Fibroblast of lung (primary cell): ENCODE data around the gene SLC5A8. TPM values are rescaled to one million over a fixed set of nuclear protein-coding genes. Genes with fewer than 3 reads are reported as not detected.
A peak's percentile ranks its signal among the peaks of the same experiment; 100 is the strongest.

ENCODE experiments used
- DNase-seq, 2 donors: peaks; one replicate each; pipeline versions ENCODE4 v3.0.0 to v3.0.0-alpha.2; 2010; ENCODE audit warnings: low read depth in 2 of 2
- H2AFZ ChIP-seq: 2 replicates; pipeline ENCODE4 v1.5.1; 2012; ENCODE audit warnings: low read length, control low read depth, inconsistent platforms
- H3K27ac ChIP-seq: 2 replicates; pipeline ENCODE4 v1.5.1; 2011; ENCODE audit warnings: low read length, control low read depth; ENCODE audit not compliant: insufficient read depth
- H3K27me3 ChIP-seq: 2 replicates; pipeline ENCODE4 v1.5.1; 2011; ENCODE audit warnings: mild to moderate bottlenecking, low read length; ENCODE audit not compliant: control insufficient read depth, insufficient read depth
- H3K36me3 ChIP-seq: 2 replicates; pipeline ENCODE4 v1.5.1; 2011; ENCODE audit warnings: low read length; ENCODE audit not compliant: control insufficient read depth, insufficient read depth
- H3K4me1 ChIP-seq: 2 replicates; pipeline ENCODE4 v1.5.1; 2011; ENCODE audit warnings: low read length; ENCODE audit not compliant: control insufficient read depth, insufficient read depth; ENCODE audit errors: extremely low read depth
- H3K4me2 ChIP-seq: 2 replicates; pipeline ENCODE4 v1.5.1; 2011; ENCODE audit warnings: low read length, control low read depth; ENCODE audit not compliant: insufficient read depth; ENCODE audit errors: extremely low read depth
- H3K4me3 ChIP-seq, 4 experiments: fragments of 200-600 bp in 1 of 4; sonication (generic) in 1 of 4; replicated peaks in 1 of 4; 2 replicates each; pipeline ENCODE4 v1.5.1; 2011 to 2016; ENCODE audit warnings: low read length in 4 of 4, low read depth in 3 of 4, mild to moderate bottlenecking in 3 of 4, control low read depth in 2 of 4, inconsistent platforms in 1 of 4, mixed read lengths in 1 of 4; ENCODE audit not compliant: insufficient read depth in 1 of 4; ENCODE audit errors: control extremely low read depth in 1 of 4
- H3K79me2 ChIP-seq: 2 replicates; pipeline ENCODE4 v1.5.1; 2012; ENCODE audit warnings: mild to moderate bottlenecking, low read length, inconsistent platforms; ENCODE audit not compliant: control insufficient read depth, insufficient read depth
- H3K9ac ChIP-seq: 2 replicates; pipeline ENCODE4 v1.5.1; 2011; ENCODE audit warnings: mild to moderate bottlenecking, low read length, control low read depth; ENCODE audit not compliant: insufficient read depth
- H3K9me3 ChIP-seq: 2 replicates; pipeline ENCODE4 v1.5.1; 2012; ENCODE audit warnings: low read depth, low read length; ENCODE audit not compliant: control insufficient read depth, insufficient read depth
- H4K20me1 ChIP-seq: 2 replicates; pipeline ENCODE4 v1.5.1; 2011; ENCODE audit warnings: low read length; ENCODE audit not compliant: control insufficient read depth, insufficient read depth; ENCODE audit errors: extremely low read depth
- CTCF ChIP-seq, 2 donors: IDR thresholded peaks in 1 of 2; conservative IDR thresholded peaks in 1 of 2; 1 replicate in 1 of 2; 2 replicates in 1 of 2; pipeline ENCODE4 v1.5.1; 2011 to 2012; ENCODE audit warnings: low read length in 2 of 2, control low read depth in 1 of 2, inconsistent platforms in 1 of 2, low read depth in 1 of 2, mild to moderate bottlenecking in 1 of 2
- EZH2 ChIP-seq: IDR thresholded peaks from 2 replicates; pipeline ENCODE4 v1.5.1; 2012; ENCODE audit warnings: low read length, control low read depth, mild to moderate bottlenecking; ENCODE audit errors: missing control alignments
- polyA plus RNA-seq, 2 donors: library from polyadenylated mRNA; depleted of rRNA in 1 of 2; stranded (reverse) in 1 of 2; unstranded in 1 of 2; fragments of >200 nt; gene quantifications; 2 replicates each; pipeline ENCODE4 v1.2.1, GENCODE V29; 2011 to 2012; ENCODE audit warnings: missing spikeins in 1 of 2
- total RNA-seq: library from RNA; depleted of rRNA; stranded (reverse); fragments of >200 nt; gene quantifications from 2 replicates; pipeline ENCODE4 v1.2.1, GENCODE V29; 2014

SLC5A8 gene
- total and polyA plus RNA-seq, 2 donors (not counting 1 experiment from before 2014, with no cell fraction given), result not detected

GRCh38 chr12:101117842-101118241 is 92.2 kb downstream of the SLC5A8 start:
- H3K9me3 ChIP-seq, result no peaks in the 10 kb centered on the region
- no peaks in the 10 kb centered on the region for H3K4me1 ChIP-seq
- H3K79me2 ChIP-seq, result no peaks in the 10 kb centered on the region
- H3K27ac ChIP-seq, result no peak overlapping the region
- no peak overlapping the region for H2AFZ ChIP-seq
- H3K27me3 ChIP-seq, result no peaks in the 10 kb centered on the region
- no peaks in the 10 kb centered on the region for H3K36me3 ChIP-seq
- H3K9ac ChIP-seq, result no peak overlapping the region
- TF ChIP-seq CTCF (conservative IDR thresholded peaks at IDR 0.05 in 1 of 2, IDR thresholded peaks at IDR 0.05 in 1 of 2; ENCODE audit: low read depth in 1 of 2, low read length in 2 of 2) (peak in 1 of 2 donors; percentile 6), EZH2 (no peak)
- DNase-seq, result no peak
- no peak overlapping the region for H3K4me3 ChIP-seq
- H3K4me2 ChIP-seq, result no peak overlapping the region
- H4K20me1 ChIP-seq, result no peaks in the 10 kb centered on the region

- no peak overlapping the region for H3K4me3 ChIP-seq
- no peaks in the 10 kb centered on the region for H3K4me1 ChIP-seq
- no peak for TF ChIP-seq CTCF (conservative IDR thresholded peaks at IDR 0.05 in 1 of 2, IDR thresholded peaks at IDR 0.05 in 1 of 2; ENCODE audit: low read depth in 1 of 2, low read length in 2 of 2)
- TF ChIP-seq EZH2, result no peak
- no peaks in the 10 kb centered on the region for H3K36me3 ChIP-seq
- H2AFZ ChIP-seq, result no peak overlapping the region
- no peak overlapping the region for H3K27ac ChIP-seq
- no peaks in the 10 kb centered on the region for H3K79me2 ChIP-seq
- H3K4me2 ChIP-seq, result no peak overlapping the region
- H3K9me3 ChIP-seq, result no peaks in the 10 kb centered on the region
- DNase-seq, result no peak
- H4K20me1 ChIP-seq, result no peaks in the 10 kb centered on the region
- no peaks in the 10 kb centered on the region for H3K27me3 ChIP-seq
- no peak overlapping the region for H3K9ac ChIP-seq
Measured at GRCh38 chr12:101116911-101117310, 93.1 kb downstream of the SLC5A8 start.

- H3K9ac ChIP-seq, result no peak overlapping the region
- no peaks in the 10 kb centered on the region for H3K4me1 ChIP-seq
- H3K36me3 ChIP-seq, result no peaks in the 10 kb centered on the region
- H3K27me3 ChIP-seq, result no peaks in the 10 kb centered on the region
- H3K4me3 ChIP-seq, result no peak overlapping the region
- H2AFZ ChIP-seq, result no peak overlapping the region
- H4K20me1 ChIP-seq, result no peaks in the 10 kb centered on the region
- TF ChIP-seq CTCF (conservative IDR thresholded peaks at IDR 0.05 in 1 of 2, IDR thresholded peaks at IDR 0.05 in 1 of 2; ENCODE audit: low read depth in 1 of 2, low read length in 2 of 2), result no peak
- TF ChIP-seq EZH2, result no peak
- H3K27ac ChIP-seq, result no peak overlapping the region
- no peaks in the 10 kb centered on the region for H3K9me3 ChIP-seq
- H3K4me2 ChIP-seq, result no peak overlapping the region
- no peaks in the 10 kb centered on the region for H3K79me2 ChIP-seq
- DNase-seq, result no peak
Measured at GRCh38 chr12:101115326-101115725, 94.7 kb downstream of the SLC5A8 start.
